Transverse colon (tissue), 4 donors: ENCODE measurements around the gene MAJIN. TPM values are rescaled to one million over a fixed set of nuclear protein-coding genes. Genes with fewer than 3 reads are reported as not detected.

Experiments used
- DNase-seq: peaks from one replicate; pipeline ENCODE4 v3.0.0-alpha.2; 2019
- H3K27ac ChIP-seq, 4 donors: fragments of 200-600 bp; sonication (generic); 2 replicates each; pipeline ENCODE4 v1.5.1; 2016 to 2018; ENCODE audit warnings: inconsistent platforms in 4 of 4
- H3K27me3 ChIP-seq: fragments of 200-600 bp; sonication (generic); 2 replicates; pipeline ENCODE4 v1.5.1; 2017; ENCODE audit warnings: inconsistent platforms
- H3K36me3 ChIP-seq, 4 donors: fragments of 200-600 bp; sonication (generic); 2 replicates each; pipeline ENCODE4 v1.5.1; 2017 to 2019; ENCODE audit warnings: inconsistent platforms in 4 of 4
- H3K4me1 ChIP-seq, 4 donors: fragments of 200-600 bp; sonication (generic); 2 replicates each; pipeline ENCODE4 v1.5.1; 2017 to 2020; ENCODE audit warnings: inconsistent platforms in 4 of 4
- H3K4me3 ChIP-seq, 4 donors: fragments of 200-600 bp; sonication (generic); 1 replicate in 1 of 4; 2 replicates in 3 of 4; pipeline versions ENCODE4 v1.5.1 to v1.6.1; 2017 to 2019; ENCODE audit warnings: inconsistent platforms in 4 of 4
- H3K9me3 ChIP-seq, 2 donors: fragments of 200-600 bp; sonication (generic); 2 replicates each; pipeline ENCODE4 v1.5.1; 2017 to 2019; ENCODE audit warnings: inconsistent platforms in 2 of 2
- CTCF ChIP-seq, 5 experiments: fragments of 200-600 bp in 3 of 5; fragments of 450-650 bp in 2 of 5; sonication (generic) in 3 of 5; IDR thresholded peaks; 1 replicate in 2 of 5; 2 replicates in 3 of 5; pipeline ENCODE4 v1.5.1; 2016 to 2017; ENCODE audit warnings: antibody characterized with exemption in 5 of 5, inconsistent platforms in 3 of 5, mild to moderate bottlenecking in 2 of 5, moderate library complexity in 1 of 5
- EP300 ChIP-seq: sonication (generic); formaldehyde crosslinking; IDR thresholded peaks from one replicate; pipeline ENCODE4 v1.6.1; 2017; ENCODE audit warnings: antibody characterized with exemption, low read depth
- POLR2A ChIP-seq: fragments of 450-650 bp; IDR thresholded peaks from one replicate; pipeline ENCODE4 v1.6.1; 2016; ENCODE audit warnings: antibody characterized with exemption, mild to moderate bottlenecking, moderate library complexity
- POLR2AphosphoS5 ChIP-seq, 3 donors: sonication (generic); formaldehyde crosslinking; IDR thresholded peaks; one replicate each; pipeline ENCODE4 v1.6.1; 2016; ENCODE audit warnings: antibody characterized with exemption in 3 of 3
- WGBS, 2 donors: methylation state at CpG; one replicate each; pipeline ENCODE4 v1.1.5; 2018; ENCODE audit warnings: low coverage in 1 of 2; 5-methylcytosine and 5-hydroxymethylcytosine counted together
- in situ Hi-C, 4 donors: fragments of 200-750 bp; cut with MboI; loops; one replicate each; pipeline versions ENCODE4 v1.15.0 to v1.15.1; 2017; ENCODE audit warnings: low sequenced_read_pairs in 3 of 4, low pct_ligation_motif_present in 1 of 4, low pct_unique_long_range_greater_than_20kb in 1 of 4
- intact Hi-C: fragments of 100-400 bp; cut with DNase I; formaldehyde crosslinking; loops from one replicate; pipeline ENCODE4 v1.15.1; 2023; ENCODE audit warnings: low total_unique reads
- total RNA-seq, 4 donors: library from RNA; depleted of rRNA; stranded (reverse); fragments of >200 nt; gene quantifications; one replicate each; pipeline ENCODE4 v1.1.0, GENCODE V29; 2016

Gene MAJIN
- total RNA-seq, 4 donors from 2014 or later = not detected

- DNase-seq = no peak
- Histone ChIP-seq H3K27me3 (no peaks in the 10 kb centered on the region), H3K27ac (no peak overlapping the region), H3K4me1 (no peaks in the 10 kb centered on the region), H3K4me3 (no peak overlapping the region), H3K36me3 (no peaks in the 10 kb centered on the region), H3K9me3 (no peaks in the 10 kb centered on the region)
- intact Hi-C loops (no loop called here), in situ Hi-C loops (no loop called here)
- 87 to 94% methylated on average over 3 to 5 of the region's 5 CpGs for WGBS, 2 donors
- TF ChIP-seq EP300 (no peak), POLR2AphosphoS5 (IDR thresholded peaks at IDR 0.05) (no peak), POLR2A (no peak), CTCF (IDR thresholded peaks at IDR 0.05) (no peak)
These were observed 8.8 kb downstream of the MAJIN start for GRCh38 chr11:64963072-64963631.

- H3K4me1 ChIP-seq = no peaks in the 10 kb centered on the region
- in situ Hi-C loops = no loop called here
- DNase-seq = no peak
- intact Hi-C loops = no loop called here
- no peak for TF ChIP-seq POLR2A
- no peak for TF ChIP-seq CTCF (IDR thresholded peaks at IDR 0.05)
- TF ChIP-seq POLR2AphosphoS5 (IDR thresholded peaks at IDR 0.05) = no peak
- no peak for TF ChIP-seq EP300
- no peaks in the 10 kb centered on the region for H3K9me3 ChIP-seq
- no peaks in the 10 kb centered on the region for H3K27me3 ChIP-seq
- no peak overlapping the region for H3K4me3 ChIP-seq
- no peaks in the 10 kb centered on the region for H3K36me3 ChIP-seq
- no peak overlapping the region for H3K27ac ChIP-seq
- 57 to 68% methylated on average over 4 of the region's 4 CpGs for WGBS, 2 donors
These were observed 11.2 kb downstream of the MAJIN start for GRCh38 chr11:64960719-64961118.

- H3K27ac ChIP-seq = no peak overlapping the region
- intact Hi-C loops = no loop called here
- TF ChIP-seq CTCF (IDR thresholded peaks at IDR 0.05) = no peak
- no peak for TF ChIP-seq EP300
- no peak for TF ChIP-seq POLR2A
- TF ChIP-seq POLR2AphosphoS5 (IDR thresholded peaks at IDR 0.05) = no peak
- no peaks in the 10 kb centered on the region for H3K9me3 ChIP-seq
- in situ Hi-C loops = no loop called here
- 27 to 67% methylated on average over 1 to 3 of the region's 3 CpGs for WGBS, 2 donors
- H3K4me1 ChIP-seq = no peaks in the 10 kb centered on the region
- DNase-seq = no peak
- H3K27me3 ChIP-seq = no peaks in the 10 kb centered on the region
- H3K4me3 ChIP-seq = no peak overlapping the region
- no peaks in the 10 kb centered on the region for H3K36me3 ChIP-seq
These were observed 12.4 kb downstream of the MAJIN start for GRCh38 chr11:64959498-64959897.

GRCh38 chr11:64954201-64954600 lies 17.7 kb downstream of the MAJIN start:
- Histone ChIP-seq H3K4me3 (no peak overlapping the region), H3K9me3 (no peaks in the 10 kb centered on the region), H3K36me3 (no peaks in the 10 kb centered on the region), H3K27me3 (no peaks in the 10 kb centered on the region), H3K27ac (peak overlapping the region in 1 of 4 donors; percentile 37), H3K4me1 (no peaks in the 10 kb centered on the region)
- TF ChIP-seq POLR2A (no peak), EP300 (no peak), POLR2AphosphoS5 (IDR thresholded peaks at IDR 0.05) (no peak), CTCF (IDR thresholded peaks at IDR 0.05) (no peak)
- 44 to 53% methylated on average over 4 to 5 of the region's 5 CpGs for WGBS, 2 donors
- intact Hi-C loops = no loop called here
- in situ Hi-C loops = no loop called here
- DNase-seq = no peak
